Endothelial cell of hepatic sinusoid (primary cell): ENCODE data around the gene LENG9.

Source experiments
- in situ Hi-C: cut with HindIII; loops from 2 replicates; pipeline ENCODE4 v1.10.0; 2017; ENCODE audit warnings: low sequenced_read_pairs

The LENG9 gene

GRCh38 chr19:54422136-54422535, 41.4 kb downstream of the LENG9 start:
- in situ Hi-C loops, result no loop called here

GRCh38 chr19:54421521-54421920, 42.1 kb downstream of the LENG9 start:
- in situ Hi-C loops, result no loop called here

GRCh38 chr19:54421169-54421516, 42.4 kb downstream of the LENG9 start:
- in situ Hi-C loops, result no loop called here

GRCh38 chr19:54420383-54421168, 43.0 kb downstream of the LENG9 start:
- in situ Hi-C loops, result no loop called here

- in situ Hi-C loops, result no loop called here
These were observed 43.6 kb downstream of the LENG9 start for GRCh38 chr19:54420068-54420382.

GRCh38 chr19:54418930-54419800, 44.4 kb downstream of the LENG9 start:
- in situ Hi-C loops, result no loop called here

GRCh38 chr19:54418030-54418929, 45.3 kb downstream of the LENG9 start:
- in situ Hi-C loops, result no loop called here

- in situ Hi-C loops, result no loop called here
These were observed 46.7 kb downstream of the LENG9 start for GRCh38 chr19:54416695-54417491.

- in situ Hi-C loops, result no loop called here
These were observed 47.5 kb downstream of the LENG9 start for GRCh38 chr19:54415901-54416673.

GRCh38 chr19:54415208-54415900, 48.2 kb downstream of the LENG9 start, which contains the start of gene TTYH1:
Gene TTYH1, plus strand, starts transcription at chr19:54415464. Its CDS starts 89 bp downstream, at chr19:54415553.
- in situ Hi-C loops, result no loop called here

GRCh38 chr19:54414156-54414555, 49.4 kb downstream of the LENG9 start:
- in situ Hi-C loops, result no loop called here

- in situ Hi-C loops, result no loop called here
These were observed 50.7 kb downstream of the LENG9 start for GRCh38 chr19:54412877-54413276.
